ENCODE data around the gene PDS5A. TPM values are rescaled to one million over a fixed set of nuclear protein-coding genes. Genes with fewer than 3 reads are reported as not detected.

The PDS5A gene
- total and polyA plus RNA-seq, 8 donors = 12.1 to 42.6 (median 27.2) TPM

DNA sequence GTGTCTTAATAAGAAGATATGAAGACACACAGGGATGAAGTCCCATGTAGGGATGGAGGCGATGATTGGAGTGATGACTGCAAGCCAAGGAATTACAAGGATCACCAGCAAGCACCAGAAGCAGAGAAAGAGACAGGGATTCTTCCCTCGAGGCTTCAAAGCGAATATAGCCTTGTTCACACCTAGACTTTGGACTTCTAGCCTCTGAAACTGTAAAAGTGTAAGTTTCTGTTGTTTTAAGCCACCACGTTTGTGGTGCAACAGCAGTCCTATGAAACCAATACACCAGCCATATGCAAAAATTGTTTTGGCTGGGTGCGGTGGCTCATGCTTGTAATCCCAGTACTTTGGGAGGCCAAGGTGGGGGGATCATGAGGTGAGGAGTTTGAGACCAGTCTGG, 9.8 kb upstream of the PDS5A start:
- intact Hi-C loops (cut with DNase I) = no loop called here
- Histone ChIP-seq H3K27me3 (no peaks in the 10 kb centered on the region), H3K9me3 (no peaks in the 10 kb centered on the region), H3K27ac (no peak overlapping the region), H3K4me1 (peaks cover 4 to 13% (median 12%) of the 10 kb centered on the region in 3 donors), H3K4me3 (no peak overlapping the region), H3K36me3 (no peaks in the 10 kb centered on the region)
- DNase-seq (no peak), FAIRE-seq (no peak), ATAC-seq (no peak)
- WGBS, 2 donors = 76 to 79% methylated on average over 5 of the region's 5 CpGs
- TF ChIP-seq, protein P1, sequence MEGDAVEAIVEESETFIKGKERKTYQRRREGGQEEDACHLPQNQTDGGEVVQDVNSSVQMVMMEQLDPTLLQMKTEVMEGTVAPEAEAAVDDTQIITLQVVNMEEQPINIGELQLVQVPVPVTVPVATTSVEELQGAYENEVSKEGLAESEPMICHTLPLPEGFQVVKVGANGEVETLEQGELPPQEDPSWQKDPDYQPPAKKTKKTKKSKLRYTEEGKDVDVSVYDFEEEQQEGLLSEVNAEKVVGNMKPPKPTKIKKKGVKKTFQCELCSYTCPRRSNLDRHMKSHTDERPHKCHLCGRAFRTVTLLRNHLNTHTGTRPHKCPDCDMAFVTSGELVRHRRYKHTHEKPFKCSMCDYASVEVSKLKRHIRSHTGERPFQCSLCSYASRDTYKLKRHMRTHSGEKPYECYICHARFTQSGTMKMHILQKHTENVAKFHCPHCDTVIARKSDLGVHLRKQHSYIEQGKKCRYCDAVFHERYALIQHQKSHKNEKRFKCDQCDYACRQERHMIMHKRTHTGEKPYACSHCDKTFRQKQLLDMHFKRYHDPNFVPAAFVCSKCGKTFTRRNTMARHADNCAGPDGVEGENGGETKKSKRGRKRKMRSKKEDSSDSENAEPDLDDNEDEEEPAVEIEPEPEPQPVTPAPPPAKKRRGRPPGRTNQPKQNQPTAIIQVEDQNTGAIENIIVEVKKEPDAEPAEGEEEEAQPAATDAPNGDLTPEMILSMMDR (IDR thresholded peaks at IDR 0.05) = no peak

DNA sequence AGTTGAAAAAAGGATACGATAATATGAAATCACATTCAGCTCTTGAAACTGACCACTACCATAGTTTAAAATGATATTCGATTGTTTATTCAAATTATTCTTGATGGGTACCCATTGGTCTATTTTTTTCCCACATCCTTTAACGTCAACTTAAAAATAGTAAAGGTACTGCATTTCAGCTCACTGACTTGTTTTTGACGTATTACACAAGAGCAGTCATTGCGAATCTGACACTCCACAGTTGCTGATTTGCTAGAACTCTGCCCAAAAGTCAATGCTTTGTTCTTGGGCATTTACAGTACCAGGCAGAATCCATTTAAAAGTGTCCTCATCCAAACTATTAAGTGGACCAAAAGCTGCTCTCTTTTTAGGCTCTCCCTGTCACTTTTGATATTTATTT, 1.2 kb upstream of the PDS5A start:
- Histone ChIP-seq H3K4me1 (peaks cover 7 to 10% (median 9%) of the 10 kb centered on the region in 3 donors), H3K27ac (no peak overlapping the region), H3K9me3 (peaks cover 0 to 3% (median 0%) of the 10 kb centered on the region in 4 donors), H3K4me3 (no peak overlapping the region), H3K27me3 (no peaks in the 10 kb centered on the region), H3K36me3 (peaks cover 0 to 5% (median 3%) of the 10 kb centered on the region in 3 donors)
- TF ChIP-seq, protein P1 (IDR thresholded peaks at IDR 0.05) = no peak
- DNase-seq = no peak
- no peak for FAIRE-seq
- 85 to 96% methylated on average over 5 of the region's 5 CpGs for WGBS, 2 donors
- no peak for ATAC-seq
- intact Hi-C loops (cut with DNase I) = loop anchor here in 1 of 3 donors (10.0 kb wide), 1 partner anchor 284 kb away; the partner anchor contains the start of gene UBE2K

DNA sequence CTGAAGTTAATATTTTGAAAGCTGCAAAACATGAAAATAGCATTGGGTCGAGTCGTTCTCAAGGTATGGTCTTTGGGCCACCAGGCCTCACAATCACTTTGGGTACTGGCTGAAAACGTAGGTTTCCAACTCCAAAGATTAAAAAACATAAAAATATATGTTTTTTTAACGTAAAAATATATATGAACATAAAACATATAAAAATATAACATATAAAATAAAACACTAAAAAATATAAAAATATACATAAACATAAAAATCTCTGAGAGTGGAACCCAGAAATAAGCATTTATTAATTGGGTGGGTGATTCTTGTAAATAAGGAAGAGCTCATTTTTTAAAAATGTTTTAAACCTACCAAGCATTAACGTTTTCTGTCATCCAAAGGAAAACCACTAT, 666 bp upstream of the PDS5A start:
- FAIRE-seq = peak; percentile 80
- intact Hi-C loops (cut with DNase I) = loop anchor here in 1 of 3 donors (10.0 kb wide), 1 partner anchor 284 kb away; the partner anchor contains the start of gene UBE2K

DNA sequence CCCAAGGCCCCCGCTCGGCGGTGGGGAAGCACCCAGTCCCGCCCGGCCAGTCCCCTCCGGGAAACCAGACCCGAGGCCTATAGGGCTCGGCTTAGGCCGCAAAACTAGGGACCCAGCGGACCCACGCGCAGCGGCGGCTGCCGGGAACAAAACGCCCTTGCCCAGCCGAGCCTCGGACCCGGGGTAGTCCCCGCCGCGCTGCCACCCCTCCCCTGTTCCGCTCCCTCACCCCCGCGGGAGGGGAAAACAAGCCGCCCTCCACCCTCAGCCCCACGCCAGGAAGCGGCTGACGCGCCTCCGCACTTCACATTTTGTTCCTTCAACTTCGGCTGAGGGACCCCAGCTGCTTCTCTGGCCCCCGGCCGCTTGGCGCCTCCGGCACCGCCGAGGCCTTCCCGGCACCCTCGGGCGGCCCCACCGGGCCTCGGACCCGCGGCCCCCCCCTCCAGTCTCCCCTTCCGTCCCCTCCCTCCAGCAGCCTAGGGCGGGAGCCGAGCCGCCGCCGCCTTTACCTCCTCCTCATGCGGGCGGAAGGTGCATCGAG, 694 bp downstream of the PDS5A start:
- H3K9me3 ChIP-seq = peaks cover 0 to 3% (median 0%) of the 10 kb centered on the region in 4 donors
- DNase-seq = peak in 5 of 6 donors; percentile 26 to 84 (median 55)

More for the DNA sequence above, 666 bp upstream of the PDS5A start:
- Histone ChIP-seq H3K4me3 (peak overlapping the region in 3 of 4 donors; percentile 61 to 95 (median 95)), H3K4me1 (peaks cover 7 to 14% (median 9%) of the 10 kb centered on the region in 3 donors), H3K27ac (peak overlapping the region; percentile 40 to 93 (median 86)), H3K9me3 (peaks cover 0 to 3% (median 0%) of the 10 kb centered on the region in 4 donors), H3K27me3 (no peaks in the 10 kb centered on the region), H3K36me3 (peaks cover 0 to 8% (median 5%) of the 10 kb centered on the region in 3 donors)
- 17 to 24% methylated on average over 5 of the region's 5 CpGs for WGBS, 2 donors
- TF ChIP-seq, protein P1 (IDR thresholded peaks at IDR 0.05) = no peak
- ATAC-seq = no peak
- no peak for DNase-seq

More for the DNA sequence above, 694 bp downstream of the PDS5A start:
- peak overlapping the region; percentile 72 to 93 (median 86) for H3K27ac ChIP-seq
- intact Hi-C loops (cut with DNase I) = loop anchor here in 1 of 3 donors (10.0 kb wide), 1 partner anchor 282 kb away; the partner anchor contains the start of gene UBE2K
- no peaks in the 10 kb centered on the region for H3K27me3 ChIP-seq
- H3K36me3 ChIP-seq = peaks cover 0 to 13% (median 5%) of the 10 kb centered on the region in 3 donors
- peaks cover 7 to 24% (median 9%) of the 10 kb centered on the region in 3 donors for H3K4me1 ChIP-seq
- 0 to 1% methylated on average over 31 to 54 of the region's 54 CpGs for WGBS, 2 donors
- H3K4me3 ChIP-seq = peak overlapping the region; percentile 61 to 97 (median 95)
- TF ChIP-seq, protein P1 (IDR thresholded peaks at IDR 0.05) = no peak
- FAIRE-seq (no peak), ATAC-seq (peak; percentile 25 to 51 (median 46))

Data from pancreas (tissue), 10 donors.